Activated CD4-positive, alpha-beta T cell treated with anti-CD3 and anti-CD28 coated beads, Interleukin-2, amount 10 ng/mL, durations not matched to agents 24 days and 14 days (primary cell): ENCODE measurements around the gene UBP1. TPM values are rescaled to one million over a fixed set of nuclear protein-coding genes. Genes with fewer than 3 reads are reported as not detected.
"Not testable (repeated sequence)": the region's sequence is repeated elsewhere in the genome, so short reads cannot be mapped to it uniquely, and the experiment has no call there.

ENCODE experiments used
- DNase-seq: peaks from one replicate; pipeline ENCODE4 v3.0.0; 2022
- H3K27ac Mint-ChIP-seq: one replicate; pipeline ENCODE4 v1.8.0; 2022; ENCODE audit warnings: mild to moderate bottlenecking, mixed read lengths
- H3K27me3 Mint-ChIP-seq: one replicate; pipeline ENCODE4 v1.8.0; 2022; ENCODE audit warnings: mixed read lengths
- H3K36me3 Mint-ChIP-seq: one replicate; pipeline ENCODE4 v1.8.0; 2022; ENCODE audit warnings: low read depth, mild to moderate bottlenecking, mixed read lengths
- H3K4me1 Mint-ChIP-seq: one replicate; pipeline ENCODE4 v1.8.0; 2021; ENCODE audit warnings: mixed read lengths
- H3K4me3 Mint-ChIP-seq: one replicate; pipeline ENCODE4 v1.8.0; 2022; ENCODE audit warnings: mild to moderate bottlenecking, moderate library complexity, mixed read lengths
- H3K9me3 Mint-ChIP-seq: one replicate; pipeline ENCODE4 v1.8.0; 2021; ENCODE audit warnings: mixed read lengths
- intact Hi-C: fragments of 100-400 bp; cut with micrococcal nuclease; formaldehyde crosslinking; loops from one replicate; pipeline ENCODE4 v1.15.1; 2023
- total RNA-seq: library from RNA; stranded (reverse); gene quantifications from 2 replicates; pipeline ENCODE4 v1.2.3, GENCODE V29; 2022

Gene UBP1
- total RNA-seq, 1 donor from 2014 or later = 74.1 TPM

DNA sequence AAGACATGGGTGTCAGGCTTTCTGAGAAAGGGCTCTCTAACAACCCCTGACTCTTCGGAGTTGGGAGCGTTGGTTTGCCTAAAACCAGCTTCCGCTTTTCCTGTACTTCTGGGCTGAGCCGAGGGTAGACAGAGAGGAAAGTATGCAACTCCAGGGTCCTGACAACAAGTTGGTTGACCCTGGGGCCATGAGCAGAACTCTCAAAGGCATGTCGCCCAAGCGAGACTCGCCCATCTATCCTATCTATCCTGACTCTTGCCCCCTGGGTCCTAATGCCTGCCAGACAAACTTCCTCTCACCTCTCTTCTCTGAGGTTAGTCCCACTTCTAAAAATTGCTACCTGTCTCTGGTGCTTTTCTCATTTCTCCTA is 7.0 kb upstream of the UBP1 start:
- H3K27me3 Mint-ChIP-seq, H3K27ac Mint-ChIP-seq, DNase-seq, intact Hi-C loops, H3K4me1 Mint-ChIP-seq, H3K9me3 Mint-ChIP-seq, H3K36me3 Mint-ChIP-seq: not testable (repeated sequence)
- peak overlapping the region; percentile 83 for H3K4me3 Mint-ChIP-seq

DNA sequence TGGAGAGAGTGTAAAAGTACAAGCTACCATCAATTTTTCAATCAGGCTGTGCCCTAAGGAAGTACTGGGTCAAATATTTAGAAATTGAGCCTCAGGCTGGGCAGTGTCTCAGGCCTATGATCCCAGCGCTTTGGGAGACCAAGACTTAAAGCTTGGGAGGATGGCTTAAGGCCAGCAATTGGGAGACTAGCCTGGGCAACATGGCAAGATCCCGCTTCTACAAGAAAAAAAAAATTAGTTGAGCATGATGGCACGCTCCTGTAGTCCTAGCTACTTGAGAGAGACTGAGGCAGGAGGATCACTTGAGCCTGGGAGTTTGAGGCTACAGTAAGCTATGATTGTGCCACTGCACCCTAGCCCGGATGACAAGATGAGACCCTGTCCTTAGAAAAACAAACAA is 2.0 kb upstream of the UBP1 start:
- Mint-ChIP-seq H3K4me1 (peaks cover 32% of the 10 kb centered on the region), H3K27me3 (no peaks in the 10 kb centered on the region), H3K9me3 (no peaks in the 10 kb centered on the region), H3K4me3 (peak overlapping the region; percentile 98), H3K27ac (peak overlapping the region; percentile 100), H3K36me3 (peaks cover 5% of the 10 kb centered on the region)
- DNase-seq = no peak
- intact Hi-C loops = loop anchor here (1.0 to 5.0 kb wide), 2 partner anchors 34 to 1335 kb away; partner anchors contain the start of gene GPD1L

DNA sequence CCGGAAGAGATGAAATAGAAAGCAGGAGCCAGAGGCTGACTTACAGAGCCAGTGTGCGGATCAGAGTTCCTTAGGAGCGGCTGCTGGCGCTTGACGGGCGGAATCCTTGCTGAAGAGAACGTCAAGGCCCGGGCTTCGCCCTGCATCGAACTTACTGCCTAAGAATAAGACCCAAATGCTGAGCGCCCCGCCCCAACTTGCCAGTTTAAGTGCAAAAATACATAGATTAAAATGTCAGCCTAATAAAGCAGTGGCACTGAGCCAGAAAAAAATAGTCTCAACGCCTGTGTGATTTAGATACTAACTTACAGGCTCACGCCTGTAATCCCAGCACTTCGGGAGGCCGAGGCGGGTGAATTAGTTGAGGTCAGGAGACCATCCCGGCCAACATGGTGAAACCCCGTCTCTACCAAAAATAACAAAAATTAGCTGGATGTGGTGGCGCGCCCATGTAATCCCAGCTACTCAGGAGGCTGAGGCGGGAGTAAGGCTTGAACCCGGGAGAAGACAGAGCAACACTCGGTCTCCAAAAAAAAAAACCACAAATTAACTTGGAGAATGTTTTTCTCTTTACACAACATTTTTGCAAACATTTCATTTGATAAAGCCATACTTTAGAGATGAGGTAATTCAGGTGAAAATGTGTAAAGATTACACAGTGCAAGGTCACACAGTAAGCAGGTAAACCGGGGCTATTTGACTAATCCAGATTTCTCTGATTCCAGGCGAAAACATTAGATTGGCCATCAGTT is 1.2 kb upstream of the UBP1 start:
- no peak for DNase-seq
- intact Hi-C loops = loop anchor here (2.0 to 5.0 kb wide), 3 partner anchors 345 to 1334 kb away; partner anchors contain the start of genes DYNC1LI1, GLB1, GPD1L and TMPPE
- H3K36me3 Mint-ChIP-seq = peaks cover 5% of the 10 kb centered on the region
- no peaks in the 10 kb centered on the region for H3K9me3 Mint-ChIP-seq
- H3K27ac Mint-ChIP-seq = peak overlapping the region; percentile 100
- H3K4me1 Mint-ChIP-seq = peaks cover 33% of the 10 kb centered on the region
- H3K4me3 Mint-ChIP-seq = peak overlapping the region; percentile 98
- no peaks in the 10 kb centered on the region for H3K27me3 Mint-ChIP-seq

DNA sequence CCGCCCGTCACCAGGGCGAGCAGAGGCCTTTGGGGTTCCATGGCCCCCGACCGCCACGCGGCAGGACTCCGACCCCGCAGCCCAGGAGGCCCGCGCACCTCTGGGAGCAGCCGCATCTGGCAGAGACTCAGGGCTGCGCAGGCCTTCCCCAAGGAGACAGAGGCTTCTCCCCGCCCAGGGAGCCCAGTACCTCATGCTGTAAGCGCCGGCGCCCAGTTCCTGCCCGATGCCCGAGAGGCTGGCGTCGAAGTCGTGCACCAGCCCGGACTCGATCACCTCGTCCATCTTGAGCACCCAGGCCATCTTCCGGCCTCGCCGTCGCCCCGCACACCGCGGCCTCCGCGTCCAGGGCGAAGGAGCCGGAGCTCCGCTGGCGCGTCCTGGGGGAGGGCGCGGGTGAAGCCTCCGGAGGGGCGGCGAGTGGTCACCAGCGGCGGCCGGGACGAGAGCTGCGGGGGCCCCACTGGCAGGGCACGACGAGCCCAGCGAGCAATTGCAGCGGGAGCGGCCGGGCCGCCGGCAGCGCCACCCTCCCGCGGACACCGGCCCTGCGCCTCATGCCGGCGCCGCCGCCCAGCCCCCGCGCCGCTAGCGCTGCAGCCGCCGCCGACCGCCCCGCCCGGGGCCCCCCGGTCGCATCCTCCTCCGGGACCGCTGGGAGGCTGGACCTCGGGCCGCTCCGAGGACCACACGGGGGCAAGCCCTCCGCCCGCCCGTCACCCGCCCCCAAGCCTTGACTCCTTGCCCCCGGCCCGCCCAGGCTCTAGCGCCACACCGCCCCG is 468 bp downstream of the UBP1 start:
- Mint-ChIP-seq H3K4me3 (peak overlapping the region; percentile 98), H3K4me1 (peaks cover 38% of the 10 kb centered on the region), H3K36me3 (peaks cover 5% of the 10 kb centered on the region), H3K9me3 (no peaks in the 10 kb centered on the region), H3K27me3 (no peaks in the 10 kb centered on the region), H3K27ac (peak overlapping the region; percentile 100)
- intact Hi-C loops = loop anchor here (1.0 to 10.0 kb wide), 9 partner anchors 15 to 1332 kb away; partner anchors contain the start of genes CLASP2, CNOT10, DYNC1LI1 and GLB1
- DNase-seq = peak; percentile 84

DNA sequence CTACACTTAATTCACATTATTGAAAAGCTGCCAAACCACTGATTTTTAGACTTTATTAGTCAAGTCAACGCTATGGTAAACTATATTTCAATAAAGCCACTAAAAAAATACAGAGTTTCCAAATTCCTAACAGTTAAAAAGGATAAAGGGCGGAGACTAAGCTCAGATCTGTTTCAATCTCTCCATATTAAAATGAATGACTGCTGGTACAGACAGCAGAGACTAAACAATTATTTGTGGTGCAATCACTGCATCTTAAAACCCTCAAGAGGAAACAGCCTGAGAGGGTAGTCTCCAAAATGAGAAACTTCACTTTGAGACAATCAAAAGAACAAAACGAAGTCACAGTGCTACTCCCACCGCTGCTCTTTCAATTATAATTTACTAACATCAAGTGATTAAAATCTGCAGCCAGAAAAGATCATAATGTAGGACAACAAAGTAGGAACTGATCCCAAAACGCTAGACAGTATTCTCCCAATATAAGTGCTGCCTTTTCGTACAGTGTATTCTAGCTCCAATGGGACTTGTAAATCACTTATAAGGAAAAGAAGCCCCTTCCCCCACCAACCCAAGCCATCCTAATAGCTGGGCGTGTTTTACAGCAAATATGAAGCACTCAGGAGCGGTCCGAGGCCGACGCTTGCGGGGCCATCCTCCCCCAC is 1.2 kb downstream of the UBP1 start:
- H3K27me3 Mint-ChIP-seq = no peaks in the 10 kb centered on the region
- no peaks in the 10 kb centered on the region for H3K9me3 Mint-ChIP-seq
- H3K36me3 Mint-ChIP-seq = peaks cover 5% of the 10 kb centered on the region
- DNase-seq = no peak
- peaks cover 38% of the 10 kb centered on the region for H3K4me1 Mint-ChIP-seq
- peak overlapping the region; percentile 97 for H3K4me3 Mint-ChIP-seq
- H3K27ac Mint-ChIP-seq = peak overlapping the region; percentile 91
- intact Hi-C loops = loop anchor here (2.0 to 10.0 kb wide), 3 partner anchors 14 to 206 kb away; no protein-coding TSS in a partner anchor

DNA sequence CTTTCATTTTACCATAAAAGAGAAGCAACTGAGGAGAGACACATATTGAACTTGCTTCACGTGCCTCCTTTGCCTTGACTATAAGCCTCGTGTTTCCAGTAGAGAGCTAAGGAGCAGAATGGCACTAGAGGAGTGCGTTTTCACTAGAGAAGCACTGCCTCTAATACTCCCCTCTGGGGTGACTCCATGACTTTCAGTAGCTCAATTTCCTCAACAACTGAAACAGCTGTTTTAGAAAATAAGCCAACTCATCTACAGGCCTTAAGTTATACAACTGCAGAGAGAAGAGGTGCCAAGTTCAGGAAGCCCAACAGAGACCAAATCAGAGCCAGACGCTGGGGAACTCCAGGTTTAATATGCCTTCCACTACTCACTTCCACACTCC is 1.9 kb downstream of the UBP1 start:
- peaks cover 5% of the 10 kb centered on the region for H3K36me3 Mint-ChIP-seq
- DNase-seq = peak; percentile 64
- peak overlapping the region; percentile 97 for H3K4me3 Mint-ChIP-seq
- H3K27me3 Mint-ChIP-seq = no peaks in the 10 kb centered on the region
- H3K27ac Mint-ChIP-seq = peak overlapping the region; percentile 91
- no peaks in the 10 kb centered on the region for H3K9me3 Mint-ChIP-seq
- peaks cover 41% of the 10 kb centered on the region for H3K4me1 Mint-ChIP-seq
- intact Hi-C loops = loop anchor here (2.0 to 10.0 kb wide), 3 partner anchors 13 to 207 kb away; no protein-coding TSS in a partner anchor

DNA sequence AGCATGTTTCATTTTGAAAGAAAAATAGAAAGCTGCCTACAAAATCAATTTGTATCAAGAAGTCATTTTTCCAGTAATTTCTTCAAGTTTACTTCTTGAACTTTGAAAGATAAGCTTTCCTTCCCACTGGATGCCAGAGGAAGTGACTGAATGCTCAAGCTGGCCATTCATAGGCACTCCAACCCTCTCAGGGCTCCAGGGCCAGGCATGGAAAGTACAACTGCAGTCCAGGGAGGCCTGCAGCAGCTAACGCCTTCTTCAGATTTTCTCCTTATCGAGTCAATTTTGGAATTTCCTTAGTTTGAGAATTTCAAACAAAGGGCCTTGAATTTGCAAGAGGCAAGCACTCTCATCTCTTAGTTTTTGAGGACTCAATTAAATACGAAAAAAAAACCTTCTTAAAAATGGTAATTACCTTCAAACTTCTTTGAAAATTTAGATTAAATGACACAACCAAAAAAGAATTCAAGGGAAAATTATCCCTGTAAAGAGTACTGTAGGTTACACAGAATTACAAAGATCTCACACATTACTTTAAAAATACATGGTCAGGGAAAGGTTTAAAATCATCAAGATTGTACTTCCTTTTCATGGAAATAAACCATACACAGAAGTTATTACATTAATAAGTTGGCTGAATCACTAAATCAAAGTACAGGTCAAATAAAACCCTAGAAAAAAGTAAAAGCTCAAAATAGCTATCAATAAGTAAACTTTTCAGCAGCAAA is 2.5 kb downstream of the UBP1 start:
- peak overlapping the region; percentile 91 for H3K27ac Mint-ChIP-seq
- H3K9me3 Mint-ChIP-seq = no peaks in the 10 kb centered on the region
- intact Hi-C loops = loop anchor here (2.0 to 10.0 kb wide), 3 partner anchors 13 to 207 kb away; no protein-coding TSS in a partner anchor
- H3K36me3 Mint-ChIP-seq = peaks cover 5% of the 10 kb centered on the region
- no peaks in the 10 kb centered on the region for H3K27me3 Mint-ChIP-seq
- peaks cover 42% of the 10 kb centered on the region for H3K4me1 Mint-ChIP-seq
- H3K4me3 Mint-ChIP-seq = peak overlapping the region; percentile 97
- DNase-seq = no peak

DNA sequence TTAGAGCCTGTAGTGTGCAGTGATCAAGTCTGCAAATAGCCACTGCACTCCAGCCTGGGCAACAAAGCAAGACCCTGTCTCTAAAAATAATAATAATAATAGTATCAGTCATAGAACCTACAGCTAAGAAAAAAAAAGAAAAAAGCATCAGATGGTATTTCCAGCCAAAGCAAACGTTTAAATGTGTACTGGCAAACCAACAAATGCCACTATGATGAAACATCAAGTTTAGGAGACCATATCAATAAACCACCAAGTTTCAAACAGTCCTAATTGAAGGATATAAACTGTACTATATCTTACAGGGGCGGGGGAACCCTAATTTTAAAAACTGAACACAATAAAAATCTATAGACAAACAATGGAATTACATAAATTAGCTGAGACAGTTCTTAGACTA is 6.4 kb downstream of the UBP1 start:
- no peak for DNase-seq
- Mint-ChIP-seq H3K4me3 (no peak overlapping the region), H3K9me3 (no peaks in the 10 kb centered on the region), H3K36me3 (peaks cover 4% of the 10 kb centered on the region), H3K4me1 (peaks cover 64% of the 10 kb centered on the region), H3K27me3 (no peaks in the 10 kb centered on the region), H3K27ac (no peak overlapping the region)
- intact Hi-C loops = loop anchor here (2.0 to 10.0 kb wide), 2 partner anchors 17 to 211 kb away; no protein-coding TSS in a partner anchor

DNA sequence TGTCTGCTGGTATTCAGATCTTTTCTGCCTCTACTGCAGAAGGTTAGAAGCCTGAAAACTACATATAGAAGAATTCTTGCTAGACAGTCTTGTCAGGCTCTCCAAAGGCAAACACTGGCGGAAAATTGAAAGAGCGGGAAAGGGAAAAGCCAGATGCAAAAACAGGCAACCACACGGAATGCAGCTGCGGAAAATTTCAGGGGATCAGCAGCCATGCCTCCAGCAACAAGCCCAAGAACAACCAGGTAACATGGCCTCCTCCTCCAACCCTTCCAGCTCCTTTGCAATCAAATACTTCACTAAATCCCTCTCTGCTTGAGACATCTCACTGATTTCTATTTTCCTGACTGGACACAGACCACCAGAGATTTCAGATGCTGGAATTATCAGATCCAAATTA is 9.6 kb downstream of the UBP1 start:
- no peak overlapping the region for H3K4me3 Mint-ChIP-seq
- no peak overlapping the region for H3K27ac Mint-ChIP-seq
- no peak for DNase-seq
- H3K27me3 Mint-ChIP-seq = no peaks in the 10 kb centered on the region
- H3K4me1 Mint-ChIP-seq = peaks cover 50% of the 10 kb centered on the region
- H3K9me3 Mint-ChIP-seq = no peaks in the 10 kb centered on the region
- intact Hi-C loops = loop anchor here (10.0 kb wide), 1 partner anchor 214 kb away; no protein-coding TSS in a partner anchor
- H3K36me3 Mint-ChIP-seq = peaks cover 2% of the 10 kb centered on the region

DNA sequence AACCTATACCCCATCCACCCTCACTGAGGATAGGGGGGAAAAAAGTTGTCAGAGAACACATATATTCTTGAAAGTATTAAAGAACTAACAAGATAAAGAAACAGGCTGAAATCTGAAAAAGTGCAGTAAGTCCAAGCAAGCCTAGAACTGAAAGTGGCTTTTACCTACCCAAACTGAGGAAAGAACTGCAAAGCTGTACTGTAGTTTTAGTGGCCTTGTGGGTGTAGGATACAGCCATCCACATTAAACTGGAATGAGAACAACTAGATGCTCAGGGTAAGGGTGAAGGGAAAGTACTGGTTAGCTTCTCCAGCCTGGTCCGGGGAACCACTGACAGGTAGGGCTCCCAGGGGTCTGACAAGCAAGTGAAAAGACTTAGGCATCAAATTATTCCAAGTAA is 10.1 kb downstream of the UBP1 start:
- DNase-seq = no peak
- Mint-ChIP-seq H3K4me1 (peaks cover 48% of the 10 kb centered on the region), H3K27me3 (no peaks in the 10 kb centered on the region), H3K27ac (no peak overlapping the region), H3K9me3 (no peaks in the 10 kb centered on the region), H3K4me3 (no peak overlapping the region), H3K36me3 (peaks cover 4% of the 10 kb centered on the region)
- intact Hi-C loops = loop anchor here (10.0 kb wide), 1 partner anchor 215 kb away; no protein-coding TSS in a partner anchor

DNA sequence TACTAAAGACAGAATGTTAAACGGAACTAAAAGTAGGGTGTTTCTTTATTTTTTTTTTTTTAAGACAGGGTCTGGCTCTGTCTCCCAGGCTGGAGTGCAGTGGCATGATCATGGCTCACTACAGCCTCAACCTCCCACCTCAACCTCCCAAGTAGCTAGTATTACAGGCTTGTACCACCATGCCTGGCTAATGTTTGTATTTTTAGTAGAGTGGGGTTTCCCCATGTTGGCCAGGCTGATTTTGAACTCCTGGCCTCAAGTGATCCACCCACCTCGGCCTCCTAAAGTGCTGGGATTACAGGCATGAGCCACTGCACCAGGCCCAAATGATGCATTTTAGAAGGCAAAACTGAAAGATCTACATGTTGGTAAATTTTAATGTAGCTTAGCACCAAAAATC is 10.9 kb downstream of the UBP1 start:
- DNase-seq, intact Hi-C loops, H3K9me3 Mint-ChIP-seq, H3K4me3 Mint-ChIP-seq, H3K27me3 Mint-ChIP-seq, H3K27ac Mint-ChIP-seq, H3K36me3 Mint-ChIP-seq: not testable (repeated sequence)
- H3K4me1 Mint-ChIP-seq = peaks cover 48% of the 10 kb centered on the region

DNA sequence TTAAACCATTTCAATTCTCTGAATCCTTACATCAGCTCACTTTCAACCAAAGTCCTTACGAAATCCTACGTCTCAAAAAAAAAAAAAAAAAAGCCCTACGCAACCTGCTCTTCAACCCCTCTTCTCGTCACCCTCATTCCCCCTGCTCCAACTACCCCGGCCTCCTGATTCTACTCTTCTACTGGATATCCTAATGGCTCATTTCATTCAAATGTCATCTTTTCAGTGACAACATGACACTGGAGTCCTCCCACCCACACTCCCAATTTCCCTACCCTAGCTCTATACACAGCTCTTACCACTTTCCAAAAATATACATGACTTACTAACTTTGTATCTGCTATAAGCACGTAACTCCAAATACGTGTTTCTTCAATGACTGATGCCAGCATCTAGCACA is 11.5 kb downstream of the UBP1 start:
- peaks cover 46% of the 10 kb centered on the region for H3K4me1 Mint-ChIP-seq
- no peak for DNase-seq
- H3K27me3 Mint-ChIP-seq = no peaks in the 10 kb centered on the region
- H3K9me3 Mint-ChIP-seq = no peaks in the 10 kb centered on the region
- no peak overlapping the region for H3K4me3 Mint-ChIP-seq
- intact Hi-C loops = no loop called here
- no peak overlapping the region for H3K27ac Mint-ChIP-seq
- peaks cover 13% of the 10 kb centered on the region for H3K36me3 Mint-ChIP-seq
